ENCODE results near the gene PLA2G4E.

Gene PLA2G4E

GRCh38 chr15:41978534-41978933, 42.3 kb downstream of the PLA2G4E start:
- no peak for TF ChIP-seq ELF4 (IDR thresholded peaks at IDR 0.05)
- TF ChIP-seq BHLHE40 (IDR thresholded peaks at IDR 0.05; ENCODE audit: borderline replicate concordance) = no peak
- TF ChIP-seq SUZ12 (IDR thresholded peaks at IDR 0.05) = no peak
- TF ChIP-seq ZNF384 (IDR thresholded peaks at IDR 0.05) = no peak
- TF ChIP-seq, protein P1, sequence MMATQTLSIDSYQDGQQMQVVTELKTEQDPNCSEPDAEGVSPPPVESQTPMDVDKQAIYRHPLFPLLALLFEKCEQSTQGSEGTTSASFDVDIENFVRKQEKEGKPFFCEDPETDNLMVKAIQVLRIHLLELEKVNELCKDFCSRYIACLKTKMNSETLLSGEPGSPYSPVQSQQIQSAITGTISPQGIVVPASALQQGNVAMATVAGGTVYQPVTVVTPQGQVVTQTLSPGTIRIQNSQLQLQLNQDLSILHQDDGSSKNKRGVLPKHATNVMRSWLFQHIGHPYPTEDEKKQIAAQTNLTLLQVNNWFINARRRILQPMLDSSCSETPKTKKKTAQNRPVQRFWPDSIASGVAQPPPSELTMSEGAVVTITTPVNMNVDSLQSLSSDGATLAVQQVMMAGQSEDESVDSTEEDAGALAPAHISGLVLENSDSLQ (IDR thresholded peaks at IDR 0.05) = no peak
- no peak for TF ChIP-seq HDGF (IDR thresholded peaks at IDR 0.05; ENCODE audit: borderline replicate concordance)
- TF ChIP-seq FOXM1 (IDR thresholded peaks at IDR 0.05; ENCODE audit: borderline replicate concordance) = no peak
- no peak for TF ChIP-seq FOXK2 (IDR thresholded peaks at IDR 0.05)
- DNase-seq (ENCODE audit: extremely low spot score) = no peak
- ChIA-PET CTCF (no interaction called here), POLR2A (no interaction called here)

GRCh38 chr15:41977757-41978383, 43.0 kb downstream of the PLA2G4E start:
- ChIA-PET CTCF (no interaction called here), POLR2A (no interaction called here)
- TF ChIP-seq SP1 (IDR thresholded peaks at IDR 0.05) (no peak), SUZ12 (IDR thresholded peaks at IDR 0.05) (no peak), LEF1 (IDR thresholded peaks at IDR 0.05; ENCODE audit: borderline replicate concordance) (no peak), TARDBP (IDR thresholded peaks at IDR 0.05) (no peak), HDGF (IDR thresholded peaks at IDR 0.05; ENCODE audit: borderline replicate concordance) (no peak), ZNF384 (IDR thresholded peaks at IDR 0.05) (no peak), FOXK2 (IDR thresholded peaks at IDR 0.05) (no peak), L3MBTL2 (conservative IDR thresholded peaks at IDR 0.05) (no peak), ARNT (IDR thresholded peaks at IDR 0.05) (no peak), ELF4 (IDR thresholded peaks at IDR 0.05) (no peak), CTBP1 (IDR thresholded peaks at IDR 0.05; ENCODE audit: borderline replicate concordance) (no peak), NFRKB (IDR thresholded peaks at IDR 0.05) (no peak), BHLHE40 (IDR thresholded peaks at IDR 0.05; ENCODE audit: borderline replicate concordance) (no peak), FOXM1 (IDR thresholded peaks at IDR 0.05; ENCODE audit: borderline replicate concordance) (no peak), FOXA1 (IDR thresholded peaks at IDR 0.05) (no peak)
- TF ChIP-seq, protein P1 (IDR thresholded peaks at IDR 0.05) = no peak
- no peak for DNase-seq (ENCODE audit: extremely low spot score)

GRCh38 chr15:41975669-41976068, 45.2 kb downstream of the PLA2G4E start:
- ChIA-PET CTCF (no interaction called here), POLR2A (no interaction called here)
- TF ChIP-seq NFRKB (IDR thresholded peaks at IDR 0.05) (no peak), HDGF (IDR thresholded peaks at IDR 0.05; ENCODE audit: borderline replicate concordance) (no peak), SP1 (IDR thresholded peaks at IDR 0.05) (no peak), CTBP1 (IDR thresholded peaks at IDR 0.05; ENCODE audit: borderline replicate concordance) (no peak), TARDBP (IDR thresholded peaks at IDR 0.05) (no peak), FOXA1 (IDR thresholded peaks at IDR 0.05) (no peak), ELF4 (IDR thresholded peaks at IDR 0.05) (no peak), ZNF384 (IDR thresholded peaks at IDR 0.05) (no peak), BHLHE40 (IDR thresholded peaks at IDR 0.05; ENCODE audit: borderline replicate concordance) (no peak), ARNT (IDR thresholded peaks at IDR 0.05) (no peak), SUZ12 (IDR thresholded peaks at IDR 0.05) (no peak), LEF1 (IDR thresholded peaks at IDR 0.05; ENCODE audit: borderline replicate concordance) (no peak), L3MBTL2 (conservative IDR thresholded peaks at IDR 0.05) (no peak)
- TF ChIP-seq, protein P1 (IDR thresholded peaks at IDR 0.05) = no peak
- no peak for DNase-seq (ENCODE audit: extremely low spot score)

DNA sequence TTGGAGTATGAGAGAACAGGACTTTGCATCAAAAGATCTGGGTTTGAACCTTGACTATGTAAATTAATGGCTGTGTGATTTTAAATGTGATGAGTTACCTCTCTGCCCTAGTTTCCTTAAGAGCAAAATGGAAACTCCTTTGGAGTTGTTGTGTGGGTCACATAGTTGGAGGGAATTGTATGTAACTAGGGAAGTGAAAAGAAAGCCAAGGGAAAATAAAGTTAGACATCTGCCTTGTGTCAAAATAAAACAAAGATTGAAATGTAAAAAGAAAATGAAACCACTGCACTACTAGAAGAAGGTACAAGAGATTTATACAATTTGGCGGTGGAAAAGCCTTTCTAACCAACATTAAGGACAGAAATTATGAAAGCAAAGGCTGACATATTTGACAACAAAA, 46.8 kb downstream of the PLA2G4E start:
- CTCF ChIA-PET = interaction anchor here (1.8 kb wide), 1 partner anchor 15 kb away, joined by 5 read pairs; no protein-coding TSS in a partner anchor
- DNase-seq (ENCODE audit: extremely low spot score) = no peak
- POLR2A ChIA-PET = no interaction called here
- no peak for TF ChIP-seq NFRKB (IDR thresholded peaks at IDR 0.05)
- TF ChIP-seq HDGF (IDR thresholded peaks at IDR 0.05; ENCODE audit: borderline replicate concordance) = no peak
- TF ChIP-seq FOXA1 (IDR thresholded peaks at IDR 0.05) = no peak
- TF ChIP-seq SP1 (IDR thresholded peaks at IDR 0.05) = no peak
- no peak for TF ChIP-seq LEF1 (IDR thresholded peaks at IDR 0.05; ENCODE audit: borderline replicate concordance)
- TF ChIP-seq, protein P1 (IDR thresholded peaks at IDR 0.05) = no peak
- TF ChIP-seq FOXK2 (IDR thresholded peaks at IDR 0.05) = no peak
- no peak for TF ChIP-seq BHLHE40 (IDR thresholded peaks at IDR 0.05; ENCODE audit: borderline replicate concordance)
- TF ChIP-seq TARDBP (IDR thresholded peaks at IDR 0.05) = no peak
- TF ChIP-seq CTBP1 (IDR thresholded peaks at IDR 0.05; ENCODE audit: borderline replicate concordance) = no peak

DNA sequence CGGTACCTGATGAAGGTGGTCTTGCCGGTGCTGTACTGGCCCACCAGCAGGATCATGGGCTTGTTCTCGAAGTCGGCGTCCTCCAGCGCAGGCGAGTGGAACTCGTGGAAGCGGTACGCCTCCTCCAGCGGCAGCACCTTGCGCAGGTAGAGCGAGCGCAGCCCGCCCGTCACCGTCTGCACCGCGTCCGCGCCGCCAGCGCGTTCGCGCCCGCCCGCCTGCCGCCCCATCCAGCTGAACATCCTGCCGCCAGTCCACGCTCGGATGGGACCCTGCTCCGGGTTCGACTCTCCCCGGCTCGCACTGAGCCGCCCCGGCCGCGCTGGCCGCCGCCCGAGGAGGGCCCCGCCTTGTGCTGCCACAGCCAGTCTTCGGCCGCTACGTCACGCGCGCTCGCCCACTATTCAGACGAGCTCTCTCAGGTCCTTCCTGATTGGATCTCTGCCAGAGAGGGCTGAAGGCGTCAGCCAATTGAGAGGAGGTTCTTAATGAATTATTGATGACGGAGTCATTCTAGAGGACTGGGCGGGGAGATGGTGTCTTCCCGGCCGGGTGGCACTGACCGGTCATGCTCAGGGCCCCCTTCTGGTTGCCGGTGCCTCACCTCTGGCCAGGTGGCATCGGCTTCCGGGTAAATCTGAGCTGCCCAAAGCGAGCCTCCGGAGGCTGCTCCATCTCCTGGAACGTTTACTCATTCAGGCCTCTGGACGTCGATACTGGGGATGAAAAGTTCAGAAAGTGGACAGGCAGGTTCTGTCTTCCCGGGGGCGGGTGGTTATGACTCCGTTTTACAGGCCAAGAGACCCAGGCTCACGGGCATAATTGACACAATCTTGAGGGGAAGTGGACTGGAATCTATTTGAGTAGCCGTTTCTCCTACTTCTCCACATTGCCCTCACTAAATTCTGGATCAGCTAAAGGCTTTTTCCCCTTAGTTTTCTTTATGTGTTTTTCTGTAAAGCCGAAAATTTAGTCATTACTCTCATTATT, 48.3 kb downstream of the PLA2G4E start, which contains the start of gene EHD4:
Gene EHD4, minus strand, starts transcription at position 305 of the 990 bp plus-strand sequence. Its CDS starts 63 bp downstream, at position 242.
- DNase-seq (ENCODE audit: extremely low spot score) = peak; percentile 87
- POLR2A ChIA-PET = interaction anchor here (0.6 to 1.6 kb wide), 14 partner anchors 11 to 184 kb away, joined by 3 to 18 read pairs (median 3); partner anchors contain the start of gene PLA2G4F
- TF ChIP-seq FOXA1 (IDR thresholded peaks at IDR 0.05) (no peak), ELF4 (IDR thresholded peaks at IDR 0.05) (no peak; the same call in 1 of the 2 replicates), HDGF (IDR thresholded peaks at IDR 0.05; ENCODE audit: borderline replicate concordance) (no peak), L3MBTL2 (conservative IDR thresholded peaks at IDR 0.05) (peak; percentile 33; the same call in 1 of the 2 replicates), LEF1 (IDR thresholded peaks at IDR 0.05; ENCODE audit: borderline replicate concordance) (no peak), SP1 (IDR thresholded peaks at IDR 0.05) (no peak)
- TF ChIP-seq, protein P1 (IDR thresholded peaks at IDR 0.05) = peak; percentile 97
- CTCF ChIA-PET = interaction anchor here (1.2 to 1.8 kb wide), 4 partner anchors 9 to 162 kb away, joined by 3 to 6 read pairs (median 4); no protein-coding TSS in a partner anchor
